GM23338 (cell line): ENCODE measurements around the gene ASTE1.

ENCODE experiments used
- EZH2phosphoT487 ChIP-seq: fragments of 200-600 bp; sonication (generic); IDR thresholded peaks from one replicate; pipeline ENCODE4 v1.8.1; 2018; ENCODE audit warnings: antibody characterized with exemption; ENCODE audit not compliant: unreplicated experiment
- POLR2AphosphoS5 ChIP-seq: IDR thresholded peaks from 2 replicates; pipeline ENCODE4 v1.6.1; 2016; ENCODE audit warnings: antibody characterized with exemption, low read depth
- TF ChIP-seq, protein P1 (sequence below), 2 experiments: fragments of 200-600 bp in 1 of 2; sonication (generic) in 1 of 2; conservative IDR thresholded peaks; 2 replicates each; pipeline versions ENCODE4 v1.5.1 to v1.6.1; 2016 to 2017; ENCODE audit warnings: antibody characterized with exemption in 2 of 2, low read depth in 2 of 2, mild to moderate bottlenecking in 2 of 2, moderate library complexity in 1 of 2

- TF ChIP-seq, protein P1, sequence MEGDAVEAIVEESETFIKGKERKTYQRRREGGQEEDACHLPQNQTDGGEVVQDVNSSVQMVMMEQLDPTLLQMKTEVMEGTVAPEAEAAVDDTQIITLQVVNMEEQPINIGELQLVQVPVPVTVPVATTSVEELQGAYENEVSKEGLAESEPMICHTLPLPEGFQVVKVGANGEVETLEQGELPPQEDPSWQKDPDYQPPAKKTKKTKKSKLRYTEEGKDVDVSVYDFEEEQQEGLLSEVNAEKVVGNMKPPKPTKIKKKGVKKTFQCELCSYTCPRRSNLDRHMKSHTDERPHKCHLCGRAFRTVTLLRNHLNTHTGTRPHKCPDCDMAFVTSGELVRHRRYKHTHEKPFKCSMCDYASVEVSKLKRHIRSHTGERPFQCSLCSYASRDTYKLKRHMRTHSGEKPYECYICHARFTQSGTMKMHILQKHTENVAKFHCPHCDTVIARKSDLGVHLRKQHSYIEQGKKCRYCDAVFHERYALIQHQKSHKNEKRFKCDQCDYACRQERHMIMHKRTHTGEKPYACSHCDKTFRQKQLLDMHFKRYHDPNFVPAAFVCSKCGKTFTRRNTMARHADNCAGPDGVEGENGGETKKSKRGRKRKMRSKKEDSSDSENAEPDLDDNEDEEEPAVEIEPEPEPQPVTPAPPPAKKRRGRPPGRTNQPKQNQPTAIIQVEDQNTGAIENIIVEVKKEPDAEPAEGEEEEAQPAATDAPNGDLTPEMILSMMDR (conservative IDR thresholded peaks at IDR 0.05; ENCODE audit: low read depth in 2 of 2): no peak
- TF ChIP-seq EZH2phosphoT487 (no peak), POLR2AphosphoS5 (no peak)
Observed at GRCh38 chr3:130969621-130970020, 57.0 kb downstream of the ASTE1 start.
